ENCODE results near the gene CEP128.

- TF ChIP-seq CTCF (IDR thresholded peaks at IDR 0.05) (no peak), POLR2A (IDR thresholded peaks at IDR 0.05) (no peak)
Observed at GRCh38 chr14:80714474-80714873, 227.1 kb downstream of the CEP128 start.

All from thyroid gland (tissue), 4 donors.